GM19238 (cell line): Measurements from ENCODE around the gene SPTB.
"Not testable (repeated sequence)": the region's sequence is repeated elsewhere in the genome, so short reads cannot be mapped to it uniquely, and the experiment has no call there.

Experiments used
- DNase-seq: peaks from one replicate; pipeline ENCODE4 v3.0.0; 2011; ENCODE audit warnings: low spot score; ENCODE audit not compliant: insufficient read length

SPTB gene

GRCh38 chr14:64823305-64823861 is 56.3 kb downstream of the SPTB start:
- peak; percentile 79 for DNase-seq

GRCh38 chr14:64821651-64822050 is 58.1 kb downstream of the SPTB start:
- no peak for DNase-seq

GRCh38 chr14:64818151-64818550 is 61.6 kb downstream of the SPTB start:
- no peak for DNase-seq

- DNase-seq: no peak
Measured at GRCh38 chr14:64817631-64818030, 62.1 kb downstream of the SPTB start.

- no peak for DNase-seq
Measured at GRCh38 chr14:64816221-64816783, 63.4 kb downstream of the SPTB start.

- DNase-seq: no peak
Measured at GRCh38 chr14:64815257-64815656, 64.5 kb downstream of the SPTB start.

- DNase-seq: no peak
Measured at GRCh38 chr14:64812412-64812811, 67.3 kb downstream of the SPTB start.

GRCh38 chr14:64811676-64812075 is 68.0 kb downstream of the SPTB start:
- DNase-seq: no peak

- DNase-seq: no peak
Measured at GRCh38 chr14:64808449-64808848, 71.3 kb downstream of the SPTB start.

GRCh38 chr14:64807551-64807950 is 72.2 kb downstream of the SPTB start:
- no peak for DNase-seq

GRCh38 chr14:64806862-64807495 is 72.7 kb downstream of the SPTB start:
- no peak for DNase-seq

- no peak for DNase-seq
Measured at GRCh38 chr14:64806202-64806861, 73.4 kb downstream of the SPTB start.

- DNase-seq: not testable (repeated sequence)
Measured at GRCh38 chr14:64805646-64806045, 74.1 kb downstream of the SPTB start.

GRCh38 chr14:64804754-64805260 is 74.9 kb downstream of the SPTB start:
- no peak for DNase-seq

- no peak for DNase-seq
Measured at GRCh38 chr14:64801800-64802199, 77.9 kb downstream of the SPTB start.

- DNase-seq: no peak
Measured at GRCh38 chr14:64801046-64801445, 78.7 kb downstream of the SPTB start.

GRCh38 chr14:64800000-64800399 is 79.7 kb downstream of the SPTB start:
- no peak for DNase-seq

GRCh38 chr14:64799555-64799954 is 80.2 kb downstream of the SPTB start:
- no peak for DNase-seq

GRCh38 chr14:64796369-64796768 is 83.3 kb downstream of the SPTB start:
- no peak for DNase-seq

GRCh38 chr14:64795921-64796320 is 83.8 kb downstream of the SPTB start:
- no peak for DNase-seq

- no peak for DNase-seq
Measured at GRCh38 chr14:64795211-64795610, 84.5 kb downstream of the SPTB start.

GRCh38 chr14:64792871-64793560 is 86.7 kb downstream of the SPTB start:
- no peak for DNase-seq
